NCI-H1417 (cell line): Measurements from ENCODE around the gene HSPA1L.

ENCODE experiments used
- DNase-seq, 3 experiments: peaks; one replicate each; lab custom pipeline; 2025; lab: John Stamatoyannopoulos, UW

HSPA1L gene

GRCh38 chr6:31763619-31763940 is 51.5 kb downstream of the HSPA1L start:
- DNase-seq: no peak

- no peak for DNase-seq
These were observed 52.0 kb downstream of the HSPA1L start for GRCh38 chr6:31762878-31763618.

GRCh38 chr6:31762356-31762755 is 52.7 kb downstream of the HSPA1L start, which contains the start of gene SAPCD1:
Gene SAPCD1 (plus strand): TSS chr6:31762656. CDS start chr6:31763055, 399 bp downstream.
- no peak for DNase-seq

GRCh38 chr6:31761343-31761742 is 53.7 kb downstream of the HSPA1L start:
- no peak for DNase-seq

GRCh38 chr6:31760790-31761189 is 54.3 kb downstream of the HSPA1L start:
- no peak for DNase-seq
